GM18507 (cell line): Measurements from ENCODE around the gene AP2A1.
A peak's percentile ranks its signal among the peaks of the same experiment; 100 is the strongest.

Experiments
- DNase-seq: peaks from one replicate; pipeline ENCODE4 v3.0.0; 2011; ENCODE audit warnings: low read depth; ENCODE audit not compliant: insufficient read length; ENCODE audit errors: extremely low spot score
- FAIRE-seq: peaks from 2 replicates; lab custom pipeline; 2011; peaks lifted over from hg19 to GRCh38; lab: Jason Lieb, UNC

AP2A1 gene

GRCh38 chr19:49850487-49851342 lies 83.9 kb downstream of the AP2A1 start, which contains the start of gene PTOV1:
Gene PTOV1, plus strand, starts transcription at chr19:49851159.
- DNase-seq (peak; percentile 94), FAIRE-seq (peak; percentile 80)

GRCh38 chr19:49851456-49852259 lies 84.9 kb downstream of the AP2A1 start:
- no peak for FAIRE-seq

GRCh38 chr19:49852631-49853126 lies 85.9 kb downstream of the AP2A1 start:
- DNase-seq = no peak
- FAIRE-seq = no peak

More at GRCh38 chr19:49851456-49852259, 84.9 kb downstream of the AP2A1 start:
- DNase-seq = no peak

- FAIRE-seq (no peak), DNase-seq (no peak)
These were observed 87.1 kb downstream of the AP2A1 start for GRCh38 chr19:49853852-49854377.

GRCh38 chr19:49854378-49855263 lies 87.8 kb downstream of the AP2A1 start:
- DNase-seq (no peak), FAIRE-seq (no peak)

GRCh38 chr19:49855277-49855675 lies 88.5 kb downstream of the AP2A1 start:
- FAIRE-seq = no peak
- no peak for DNase-seq

GRCh38 chr19:49855676-49856573 lies 89.1 kb downstream of the AP2A1 start:
- FAIRE-seq = no peak
- DNase-seq = no peak

- DNase-seq = no peak
- FAIRE-seq = no peak
These were observed 89.8 kb downstream of the AP2A1 start for GRCh38 chr19:49856574-49857021.
